Left lung (tissue), 10 donors: ENCODE results near the gene PPFIA1. TPM values are rescaled to one million over a fixed set of nuclear protein-coding genes. Genes with fewer than 3 reads are reported as not detected.

Experiments used
- ATAC-seq: fragments of 200-7000 bp; cut with Tn5 transposase; one replicate; pipeline ENCODE4 v1.9.1; 2020; ENCODE audit warnings: moderate library complexity
- DNase-seq, 4 donors: peaks; one replicate each; pipeline ENCODE4 v3.0.0-alpha.2; 2013 to 2020
- H3K27ac ChIP-seq, 2 donors: fragments of 200-600 bp; sonication (generic) in 1 of 2; one replicate each; pipeline versions ENCODE4 v1.5.0 to v1.8.0; 2020 to 2021
- H3K27me3 ChIP-seq, 2 donors: fragments of 200-600 bp; sonication (generic) in 1 of 2; one replicate each; pipeline versions ENCODE4 v1.5.0 to v1.8.0; 2020 to 2021
- H3K36me3 ChIP-seq, 2 donors: fragments of 200-600 bp; sonication (generic) in 1 of 2; one replicate each; pipeline versions ENCODE4 v1.5.0 to v1.8.0; 2020 to 2021
- H3K4me1 ChIP-seq, 2 donors: fragments of 200-600 bp; one replicate each; pipeline ENCODE4 v1.8.0; 2021
- H3K4me3 ChIP-seq, 2 donors: fragments of 200-600 bp; sonication (generic) in 1 of 2; one replicate each; pipeline versions ENCODE4 v1.5.0 to v1.8.0; 2020 to 2021; ENCODE audit warnings: mild to moderate bottlenecking in 1 of 2
- H3K9me3 ChIP-seq, 2 donors: fragments of 200-600 bp; sonication (generic) in 1 of 2; one replicate each; pipeline versions ENCODE4 v1.5.0 to v1.8.0; 2020 to 2021
- intact Hi-C, 2 donors: fragments of 100-400 bp; cut with DNase I; formaldehyde crosslinking; loops; one replicate each; pipeline versions ENCODE4 v1.11.2 to v1.14.2; 2022
- polyA plus RNA-seq, 6 donors: library from polyadenylated mRNA; unstranded; fragments of 120-200 nt; gene quantifications; one replicate each; pipeline ENCODE4 v1.2.1, GENCODE V29; 2013; ENCODE audit not compliant: insufficient read length in 6 of 6
- total RNA-seq, 2 donors: library from RNA; stranded (reverse); fragmentation: NEBNext Ultra II Directional; extraction: Animal tissue kit (Norgen Biotek cat#: 25700); gene quantifications; one replicate each; pipeline ENCODE4 v1.2.1, GENCODE V29; 2021
- TF ChIP-seq, protein P1 (sequence below), 2 donors: fragments of 200-600 bp; sonication (generic) in 1 of 2; IDR thresholded peaks; one replicate each; pipeline versions ENCODE4 v1.5.0 to v1.8.0; 2021; ENCODE audit warnings: antibody characterized with exemption in 2 of 2
- donor health status: DM: no; HTN: yes; CAD: no.
- donor health status: DM: no; HTN: no; CAD: no.

Gene PPFIA1
- total and polyA plus RNA-seq, 8 donors = 45.9 to 66.0 (median 51.3) TPM

DNA sequence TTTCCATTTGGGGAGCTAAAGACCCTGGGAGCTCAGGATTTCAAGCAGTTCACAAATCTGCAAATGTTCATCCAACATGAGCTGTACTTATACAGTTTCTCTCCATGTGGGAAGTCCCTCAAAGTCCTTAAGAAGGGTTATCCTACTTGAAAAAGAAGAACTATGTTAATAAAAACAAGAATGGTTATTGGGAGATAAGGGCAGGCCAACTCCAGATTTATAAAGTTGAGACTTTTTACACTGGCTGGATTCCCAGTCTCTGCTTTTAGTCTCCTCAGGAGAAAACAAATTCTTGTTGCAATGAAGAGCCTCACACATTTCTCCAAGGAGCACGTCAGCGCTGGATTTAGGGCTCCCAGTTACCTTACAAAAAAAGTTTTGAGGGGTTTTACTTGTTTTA, 93.7 kb downstream of the PPFIA1 start:
- Histone ChIP-seq H3K36me3 (peaks cover 3 to 88% of the 10 kb centered on the region in 2 donors), H3K27me3 (no peaks in the 10 kb centered on the region), H3K27ac (no peak overlapping the region), H3K9me3 (no peaks in the 10 kb centered on the region), H3K4me3 (no peak overlapping the region), H3K4me1 (no peaks in the 10 kb centered on the region)
- TF ChIP-seq, protein P1, sequence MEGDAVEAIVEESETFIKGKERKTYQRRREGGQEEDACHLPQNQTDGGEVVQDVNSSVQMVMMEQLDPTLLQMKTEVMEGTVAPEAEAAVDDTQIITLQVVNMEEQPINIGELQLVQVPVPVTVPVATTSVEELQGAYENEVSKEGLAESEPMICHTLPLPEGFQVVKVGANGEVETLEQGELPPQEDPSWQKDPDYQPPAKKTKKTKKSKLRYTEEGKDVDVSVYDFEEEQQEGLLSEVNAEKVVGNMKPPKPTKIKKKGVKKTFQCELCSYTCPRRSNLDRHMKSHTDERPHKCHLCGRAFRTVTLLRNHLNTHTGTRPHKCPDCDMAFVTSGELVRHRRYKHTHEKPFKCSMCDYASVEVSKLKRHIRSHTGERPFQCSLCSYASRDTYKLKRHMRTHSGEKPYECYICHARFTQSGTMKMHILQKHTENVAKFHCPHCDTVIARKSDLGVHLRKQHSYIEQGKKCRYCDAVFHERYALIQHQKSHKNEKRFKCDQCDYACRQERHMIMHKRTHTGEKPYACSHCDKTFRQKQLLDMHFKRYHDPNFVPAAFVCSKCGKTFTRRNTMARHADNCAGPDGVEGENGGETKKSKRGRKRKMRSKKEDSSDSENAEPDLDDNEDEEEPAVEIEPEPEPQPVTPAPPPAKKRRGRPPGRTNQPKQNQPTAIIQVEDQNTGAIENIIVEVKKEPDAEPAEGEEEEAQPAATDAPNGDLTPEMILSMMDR (IDR thresholded peaks at IDR 0.05) = no peak
- no peak for DNase-seq
- no peak for ATAC-seq
- intact Hi-C loops = no loop called here

DNA sequence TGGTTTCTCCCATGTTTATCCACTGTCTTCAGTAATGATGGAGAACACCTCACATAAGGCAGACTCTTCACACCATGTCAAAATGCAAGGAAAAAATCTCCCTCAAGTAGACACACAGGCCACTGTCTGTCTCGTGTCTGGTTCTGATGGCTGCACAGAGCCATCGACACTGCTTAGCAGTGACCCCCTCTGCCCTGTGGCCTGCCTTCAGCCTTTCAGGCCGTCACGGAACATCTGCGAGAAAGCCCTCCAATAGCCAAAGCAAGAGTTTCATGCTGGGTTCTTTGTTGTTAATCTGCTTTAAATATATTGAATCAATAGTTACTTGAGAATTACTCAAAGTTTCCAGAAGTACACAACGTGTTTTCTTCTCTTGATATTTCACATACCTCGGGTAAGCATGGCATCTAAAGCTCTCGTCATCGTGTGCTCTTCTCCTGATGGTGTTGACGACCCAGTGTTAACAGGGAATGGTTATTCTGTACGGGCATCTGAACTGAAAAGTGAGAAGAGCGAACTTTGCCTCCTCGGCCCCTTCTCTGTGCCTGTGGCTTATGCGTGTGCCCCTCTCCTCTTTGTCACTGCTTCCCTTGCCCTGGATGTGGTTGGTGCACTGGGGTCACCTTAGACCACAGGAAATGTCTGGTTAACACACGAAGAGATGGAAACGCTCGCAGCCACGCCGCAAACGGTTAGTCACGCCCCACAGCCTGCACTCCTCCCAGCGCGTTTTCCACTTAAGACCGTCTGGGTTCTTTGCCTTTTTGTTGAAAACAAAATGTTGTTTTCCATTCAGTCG, 94.5 kb downstream of the PPFIA1 start:
- no peaks in the 10 kb centered on the region for H3K27me3 ChIP-seq
- no peaks in the 10 kb centered on the region for H3K4me1 ChIP-seq
- TF ChIP-seq, protein P1 (IDR thresholded peaks at IDR 0.05) = no peak
- intact Hi-C loops = no loop called here
- no peak overlapping the region for H3K27ac ChIP-seq
- no peak for DNase-seq
- no peaks in the 10 kb centered on the region for H3K9me3 ChIP-seq
- peaks cover 0 to 80% of the 10 kb centered on the region in 2 donors for H3K36me3 ChIP-seq
- no peak overlapping the region for H3K4me3 ChIP-seq
- no peak for ATAC-seq

DNA sequence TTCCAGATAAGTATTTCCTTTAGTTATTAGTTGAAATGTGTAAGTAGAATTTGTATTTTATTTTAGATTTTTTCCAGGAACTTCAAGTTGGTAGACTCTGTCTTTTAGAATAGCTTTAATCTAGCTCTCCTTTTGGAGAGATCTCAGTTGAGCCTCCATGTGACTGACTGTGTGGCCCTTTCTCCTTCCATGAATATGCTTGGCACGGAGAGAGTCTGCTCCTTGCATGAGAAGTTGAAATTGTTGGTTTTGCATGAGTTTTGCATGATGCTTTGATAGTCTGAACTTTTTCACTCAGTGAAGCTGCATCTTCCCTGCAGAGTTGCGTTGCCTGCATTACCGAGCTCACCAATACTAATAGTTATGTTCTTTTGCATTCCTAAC, 95.0 kb downstream of the PPFIA1 start:
- ATAC-seq = no peak
- Histone ChIP-seq H3K27ac (no peak overlapping the region), H3K4me1 (no peaks in the 10 kb centered on the region), H3K36me3 (peaks cover 0 to 74% of the 10 kb centered on the region in 2 donors), H3K4me3 (no peak overlapping the region), H3K27me3 (no peaks in the 10 kb centered on the region), H3K9me3 (no peaks in the 10 kb centered on the region)
- TF ChIP-seq, protein P1 (IDR thresholded peaks at IDR 0.05) = no peak
- intact Hi-C loops = no loop called here
- no peak for DNase-seq

DNA sequence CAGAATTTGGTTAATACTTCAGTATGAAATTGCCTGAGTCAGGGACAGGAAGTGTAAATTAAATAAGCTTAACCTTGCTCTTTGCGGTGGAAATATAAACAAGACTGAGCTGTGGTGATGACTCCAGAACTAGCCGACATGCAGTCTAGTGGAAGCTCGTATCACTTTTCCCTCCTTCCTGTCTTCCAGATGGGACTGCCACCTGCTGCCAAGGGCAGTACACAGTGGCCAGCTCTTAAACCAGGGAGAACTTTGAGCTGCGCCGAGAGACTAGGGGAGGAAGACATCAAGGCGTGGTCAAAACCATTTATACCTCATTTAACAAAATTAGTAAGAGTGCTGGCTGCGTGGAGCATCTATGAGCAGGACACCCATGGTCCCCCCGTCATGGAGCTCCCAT, 96.6 kb downstream of the PPFIA1 start:
- intact Hi-C loops = no loop called here
- no peaks in the 10 kb centered on the region for H3K27me3 ChIP-seq
- H3K4me1 ChIP-seq = no peaks in the 10 kb centered on the region
- peaks cover 0 to 64% of the 10 kb centered on the region in 2 donors for H3K36me3 ChIP-seq
- no peaks in the 10 kb centered on the region for H3K9me3 ChIP-seq
- no peak overlapping the region for H3K27ac ChIP-seq
- TF ChIP-seq, protein P1 (IDR thresholded peaks at IDR 0.05) = no peak
- DNase-seq (no peak), ATAC-seq (no peak)
- H3K4me3 ChIP-seq = no peak overlapping the region

DNA sequence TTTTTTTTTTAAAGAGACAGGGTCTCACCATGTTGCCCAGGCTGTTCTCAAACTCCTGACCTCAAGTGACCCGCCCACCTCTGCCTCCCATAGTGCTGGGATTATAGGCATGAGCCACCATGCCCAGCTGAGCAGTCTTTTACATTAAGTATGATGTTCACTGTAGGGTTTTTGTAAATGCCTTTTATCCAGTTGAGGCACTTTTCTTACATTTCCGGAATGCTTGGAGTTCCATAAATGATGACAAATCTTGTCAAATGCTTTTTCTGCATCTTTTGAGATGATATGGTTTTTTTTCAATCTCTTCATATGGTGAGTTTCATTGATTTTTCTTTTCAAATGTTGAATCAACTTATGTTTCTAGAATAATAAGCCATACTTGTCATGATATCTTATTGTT, 98.5 kb downstream of the PPFIA1 start:
- TF ChIP-seq, protein P1 (IDR thresholded peaks at IDR 0.05) = no peak
- no peaks in the 10 kb centered on the region for H3K9me3 ChIP-seq
- no peak overlapping the region for H3K27ac ChIP-seq
- H3K4me3 ChIP-seq = no peak overlapping the region
- no peak for ATAC-seq
- intact Hi-C loops = no loop called here
- no peaks in the 10 kb centered on the region for H3K4me1 ChIP-seq
- DNase-seq = no peak
- peaks cover 0 to 64% of the 10 kb centered on the region in 2 donors for H3K36me3 ChIP-seq
- H3K27me3 ChIP-seq = no peaks in the 10 kb centered on the region
